K562 (cell line): ENCODE results near the gene SDE2. TPM values are rescaled to one million over a fixed set of nuclear protein-coding genes. Genes with fewer than 3 reads are reported as not detected.
A peak's percentile ranks its signal among the peaks of the same experiment; 100 is the strongest.

Experiments
- CEBPG ChIP-seq, 3 experiments: fragments of 200-800 bp in 1 of 3; sonication (Bioruptor generic) in 1 of 3; sonication (generic) in 1 of 3; formaldehyde crosslinking in 1 of 3; IDR thresholded peaks in 2 of 3; conservative IDR thresholded peaks in 1 of 3; 2 replicates each; pipeline versions ENCODE4 v1.6.1 to v1.8.0; 2016 to 2022; ENCODE audit warnings: missing compliant biosample characterization in 2 of 3, missing genetic modification characterization in 2 of 3, mild to moderate bottlenecking in 1 of 3, missing genetic modification reagents in 1 of 3
- EGR1 ChIP-seq: fragments of 450-650 bp; conservative IDR thresholded peaks from 2 replicates; pipeline ENCODE4 v1.6.1; 2017; ENCODE audit warnings: mild to moderate bottlenecking
- HOXB6 ChIP-seq: fragments of 250-450 bp; sonication (Bioruptor Pico); IDR thresholded peaks from 2 replicates; pipeline ENCODE4 v1.5.1; 2022; ENCODE audit warnings: mild to moderate bottlenecking, borderline replicate concordance
- MAFG ChIP-seq: fragments of 450-650 bp; conservative IDR thresholded peaks from 2 replicates; pipeline ENCODE4 v1.6.1; 2016; ENCODE audit warnings: missing genetic modification characterization, missing compliant biosample characterization
- NFE2 ChIP-seq: IDR thresholded peaks from 2 replicates; pipeline ENCODE4 v1.6.1; 2014; ENCODE audit warnings: antibody characterized with exemption, low read depth
- RB1 ChIP-seq: fragments of 450-650 bp; IDR thresholded peaks from 2 replicates; pipeline ENCODE4 v1.6.1; 2017; ENCODE audit warnings: low read depth, mild to moderate bottlenecking
- SMAD1 ChIP-seq: fragments of 150-350 bp; IDR thresholded peaks from 2 replicates; pipeline ENCODE4 v1.6.1; 2014; ENCODE audit warnings: low read length, low read depth; ENCODE audit not compliant: partially characterized antibody
- TAF9B ChIP-seq: fragments of 450-650 bp; IDR thresholded peaks from 2 replicates; pipeline ENCODE4 v1.6.1; 2018; ENCODE audit warnings: mild to moderate bottlenecking; ENCODE audit not compliant: partially characterized antibody
- ZKSCAN3 ChIP-seq: fragments of 250-450 bp; sonication (Bioruptor Pico); IDR thresholded peaks from 2 replicates; pipeline ENCODE4 v1.4.0; 2020
- ZNF354B ChIP-seq: fragments of 250-450 bp; sonication (Bioruptor Pico); IDR thresholded peaks from 2 replicates; pipeline ENCODE4 v1.4.0; 2020
- polyA plus RNA-seq, 8 experiments: library from polyadenylated mRNA; depleted of rRNA in 4 of 8; stranded (reverse) in 5 of 8; unstranded in 3 of 8; fragments of >200 nt; fragmentation: Nextera tagmentation in 2 of 8; fragmentation: Illumina TruSeq in 1 of 8; extraction: Ambion mirVana in 2 of 8; extraction: Trizol in 1 of 8; gene quantifications; 2 replicates each; pipeline versions ENCODE4 v1.2.1 to v1.2.3, GENCODE V29; 2011 to 2014; ENCODE audit warnings: inconsistent platforms in 1 of 8, missing spikeins in 1 of 8
- total RNA-seq, 7 experiments: library from RNA; depleted of rRNA in 6 of 7; stranded (reverse); fragments of >200 nt in 6 of 7; fragmentation: Illumina TruSeq in 2 of 7; extraction: Trizol in 2 of 7; gene quantifications; 2 replicates each; pipeline versions ENCODE4 v1.2.1 to v1.2.3, GENCODE V29; 2011 to 2021; ENCODE audit warnings: low replicate concordance in 1 of 7
- TF ChIP-seq, protein P1 (sequence below): fragments of 200-800 bp; sonication (Bioruptor generic); IDR thresholded peaks from 2 replicates; pipeline ENCODE4 v1.6.1; 2016; ENCODE audit warnings: missing genetic modification characterization, missing compliant biosample characterization
- TF ChIP-seq, protein P2 (sequence below): fragments of 250-450 bp; sonication (Bioruptor Pico); IDR thresholded peaks from 2 replicates; pipeline ENCODE4 v1.5.1; 2021; ENCODE audit warnings: mild to moderate bottlenecking
- TF ChIP-seq, protein P3 (sequence below): fragments of 450-650 bp; IDR thresholded peaks from 2 replicates; pipeline ENCODE4 v1.6.1; 2014; ENCODE audit warnings: low read depth, mild to moderate bottlenecking, moderate library complexity, borderline replicate concordance
- TF ChIP-seq, protein P4 (sequence below): fragments of 450-650 bp; formaldehyde crosslinking; IDR thresholded peaks from 2 replicates; pipeline ENCODE4 v1.4.0; 2022; ENCODE audit warnings: missing genetic modification characterization
- TF ChIP-seq, protein P5 (sequence below): fragments of 450-650 bp; formaldehyde crosslinking; IDR thresholded peaks from 2 replicates; pipeline ENCODE4 v1.4.0; 2020; ENCODE audit warnings: mild to moderate bottlenecking, mixed read lengths

The SDE2 gene
- total and polyA plus RNA-seq, 9 of the 15 experiments (the other 6 are each of a cell fraction or from before 2014, with no cell fraction given), result 14.3 to 62.3 (median 46.0) TPM

DNA sequence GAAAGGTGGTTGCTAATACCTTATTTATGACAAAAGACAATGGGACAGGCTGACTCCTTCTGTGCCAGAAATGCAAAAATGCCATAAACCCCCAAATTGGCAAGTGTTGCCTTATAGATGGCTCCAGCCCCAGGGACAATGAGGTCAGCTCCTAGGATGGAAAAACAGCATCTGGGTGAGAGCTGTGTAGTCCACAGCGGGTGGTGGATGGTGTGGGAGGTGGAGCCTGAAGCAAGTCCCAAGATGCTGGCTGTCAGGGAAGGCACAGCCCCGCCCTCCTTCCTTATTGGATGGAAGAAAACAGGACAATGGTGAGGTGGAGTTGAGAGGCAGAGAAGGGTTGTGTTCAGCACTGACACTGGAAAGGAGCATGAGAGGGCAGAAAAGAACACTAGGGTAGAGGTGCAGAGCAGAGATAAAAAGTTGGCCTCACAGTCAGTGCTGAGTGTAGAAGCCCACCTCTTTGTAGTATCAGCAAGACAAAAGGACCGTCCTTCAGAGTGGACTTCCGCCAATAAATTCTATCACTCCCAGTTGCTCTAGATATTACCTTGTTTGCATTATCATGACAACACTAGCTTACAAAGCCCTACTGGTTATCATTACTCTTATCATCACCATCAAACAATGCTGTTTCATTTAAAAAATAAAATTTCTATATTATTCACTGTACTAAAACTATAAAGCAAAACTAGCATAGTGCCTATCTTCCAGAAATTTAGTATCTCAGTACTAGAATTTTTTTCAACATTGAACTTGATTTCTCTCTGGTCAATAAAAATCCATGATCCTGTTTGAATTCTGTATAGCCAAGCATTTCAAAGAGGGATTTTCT lies 3.7 kb upstream of the SDE2 start (continued):
- TF ChIP-seq, protein P1, sequence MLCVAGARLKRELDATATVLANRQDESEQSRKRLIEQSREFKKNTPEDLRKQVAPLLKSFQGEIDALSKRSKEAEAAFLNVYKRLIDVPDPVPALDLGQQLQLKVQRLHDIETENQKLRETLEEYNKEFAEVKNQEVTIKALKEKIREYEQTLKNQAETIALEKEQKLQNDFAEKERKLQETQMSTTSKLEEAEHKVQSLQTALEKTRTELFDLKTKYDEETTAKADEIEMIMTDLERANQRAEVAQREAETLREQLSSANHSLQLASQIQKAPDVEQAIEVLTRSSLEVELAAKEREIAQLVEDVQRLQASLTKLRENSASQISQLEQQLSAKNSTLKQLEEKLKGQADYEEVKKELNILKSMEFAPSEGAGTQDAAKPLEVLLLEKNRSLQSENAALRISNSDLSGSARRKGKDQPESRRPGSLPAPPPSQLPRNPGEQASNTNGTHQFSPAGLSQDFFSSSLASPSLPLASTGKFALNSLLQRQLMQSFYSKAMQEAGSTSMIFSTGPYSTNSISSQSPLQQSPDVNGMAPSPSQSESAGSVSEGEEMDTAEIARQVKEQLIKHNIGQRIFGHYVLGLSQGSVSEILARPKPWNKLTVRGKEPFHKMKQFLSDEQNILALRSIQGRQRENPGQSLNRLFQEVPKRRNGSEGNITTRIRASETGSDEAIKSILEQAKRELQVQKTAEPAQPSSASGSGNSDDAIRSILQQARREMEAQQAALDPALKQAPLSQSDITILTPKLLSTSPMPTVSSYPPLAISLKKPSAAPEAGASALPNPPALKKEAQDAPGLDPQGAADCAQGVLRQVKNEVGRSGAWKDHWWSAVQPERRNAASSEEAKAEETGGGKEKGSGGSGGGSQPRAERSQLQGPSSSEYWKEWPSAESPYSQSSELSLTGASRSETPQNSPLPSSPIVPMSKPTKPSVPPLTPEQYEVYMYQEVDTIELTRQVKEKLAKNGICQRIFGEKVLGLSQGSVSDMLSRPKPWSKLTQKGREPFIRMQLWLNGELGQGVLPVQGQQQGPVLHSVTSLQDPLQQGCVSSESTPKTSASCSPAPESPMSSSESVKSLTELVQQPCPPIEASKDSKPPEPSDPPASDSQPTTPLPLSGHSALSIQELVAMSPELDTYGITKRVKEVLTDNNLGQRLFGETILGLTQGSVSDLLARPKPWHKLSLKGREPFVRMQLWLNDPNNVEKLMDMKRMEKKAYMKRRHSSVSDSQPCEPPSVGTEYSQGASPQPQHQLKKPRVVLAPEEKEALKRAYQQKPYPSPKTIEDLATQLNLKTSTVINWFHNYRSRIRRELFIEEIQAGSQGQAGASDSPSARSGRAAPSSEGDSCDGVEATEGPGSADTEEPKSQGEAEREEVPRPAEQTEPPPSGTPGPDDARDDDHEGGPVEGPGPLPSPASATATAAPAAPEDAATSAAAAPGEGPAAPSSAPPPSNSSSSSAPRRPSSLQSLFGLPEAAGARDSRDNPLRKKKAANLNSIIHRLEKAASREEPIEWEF (CRISPR knock-in tag), result no peak
- TF ChIP-seq EGR1, result 0 out of 2 replicates have a peak, but pooled peaks have one; percentile 13
- TF ChIP-seq ZKSCAN3 (CRISPR knock-in tag), result no peak
- TF ChIP-seq TAF9B, result peak; percentile 74
- TF ChIP-seq, protein P2, sequence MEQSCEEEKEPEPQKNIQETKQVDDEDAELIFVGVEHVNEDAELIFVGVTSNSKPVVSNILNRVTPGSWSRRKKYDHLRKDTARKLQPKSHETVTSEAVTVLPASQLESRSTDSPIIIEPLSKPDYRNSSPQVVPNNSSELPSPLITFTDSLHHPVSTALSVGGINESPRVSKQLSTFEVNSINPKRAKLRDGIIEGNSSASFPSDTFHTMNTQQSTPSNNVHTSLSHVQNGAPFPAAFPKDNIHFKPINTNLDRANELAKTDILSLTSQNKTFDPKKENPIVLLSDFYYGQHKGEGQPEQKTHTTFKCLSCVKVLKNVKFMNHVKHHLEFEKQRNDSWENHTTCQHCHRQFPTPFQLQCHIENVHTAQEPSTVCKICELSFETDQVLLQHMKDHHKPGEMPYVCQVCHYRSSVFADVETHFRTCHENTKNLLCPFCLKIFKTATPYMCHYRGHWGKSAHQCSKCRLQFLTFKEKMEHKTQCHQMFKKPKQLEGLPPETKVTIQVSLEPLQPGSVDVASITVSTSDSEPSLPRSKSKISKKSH (CRISPR knock-in tag), result no peak
- TF ChIP-seq, protein P3, sequence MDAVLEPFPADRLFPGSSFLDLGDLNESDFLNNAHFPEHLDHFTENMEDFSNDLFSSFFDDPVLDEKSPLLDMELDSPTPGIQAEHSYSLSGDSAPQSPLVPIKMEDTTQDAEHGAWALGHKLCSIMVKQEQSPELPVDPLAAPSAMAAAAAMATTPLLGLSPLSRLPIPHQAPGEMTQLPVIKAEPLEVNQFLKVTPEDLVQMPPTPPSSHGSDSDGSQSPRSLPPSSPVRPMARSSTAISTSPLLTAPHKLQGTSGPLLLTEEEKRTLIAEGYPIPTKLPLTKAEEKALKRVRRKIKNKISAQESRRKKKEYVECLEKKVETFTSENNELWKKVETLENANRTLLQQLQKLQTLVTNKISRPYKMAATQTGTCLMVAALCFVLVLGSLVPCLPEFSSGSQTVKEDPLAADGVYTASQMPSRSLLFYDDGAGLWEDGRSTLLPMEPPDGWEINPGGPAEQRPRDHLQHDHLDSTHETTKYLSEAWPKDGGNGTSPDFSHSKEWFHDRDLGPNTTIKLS, result no peak
- no peak for TF ChIP-seq ZNF354B (CRISPR knock-in tag)
- TF ChIP-seq NFE2, result peak; percentile 95
- TF ChIP-seq, protein P4, sequence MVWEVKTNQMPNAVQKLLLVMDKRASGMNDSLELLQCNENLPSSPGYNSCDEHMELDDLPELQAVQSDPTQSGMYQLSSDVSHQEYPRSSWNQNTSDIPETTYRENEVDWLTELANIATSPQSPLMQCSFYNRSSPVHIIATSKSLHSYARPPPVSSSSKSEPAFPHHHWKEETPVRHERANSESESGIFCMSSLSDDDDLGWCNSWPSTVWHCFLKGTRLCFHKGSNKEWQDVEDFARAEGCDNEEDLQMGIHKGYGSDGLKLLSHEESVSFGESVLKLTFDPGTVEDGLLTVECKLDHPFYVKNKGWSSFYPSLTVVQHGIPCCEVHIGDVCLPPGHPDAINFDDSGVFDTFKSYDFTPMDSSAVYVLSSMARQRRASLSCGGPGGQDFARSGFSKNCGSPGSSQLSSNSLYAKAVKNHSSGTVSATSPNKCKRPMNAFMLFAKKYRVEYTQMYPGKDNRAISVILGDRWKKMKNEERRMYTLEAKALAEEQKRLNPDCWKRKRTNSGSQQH (CRISPR knock-in tag), result no peak
- no peak for TF ChIP-seq CEBPG (CRISPR knock-in tag; IDR thresholded peaks at IDR 0.05)
- TF ChIP-seq CEBPG (tag; conservative IDR thresholded peaks at IDR 0.05 in 1 of 2, IDR thresholded peaks at IDR 0.05 in 1 of 2), result 0 out of 4 replicates have a peak, but pooled peaks of 1 of the 2 experiments have one; percentile 5
- TF ChIP-seq RB1, result no peak
- peak; percentile 83 for TF ChIP-seq SMAD1
- no peak for TF ChIP-seq HOXB6
- TF ChIP-seq, protein P5, sequence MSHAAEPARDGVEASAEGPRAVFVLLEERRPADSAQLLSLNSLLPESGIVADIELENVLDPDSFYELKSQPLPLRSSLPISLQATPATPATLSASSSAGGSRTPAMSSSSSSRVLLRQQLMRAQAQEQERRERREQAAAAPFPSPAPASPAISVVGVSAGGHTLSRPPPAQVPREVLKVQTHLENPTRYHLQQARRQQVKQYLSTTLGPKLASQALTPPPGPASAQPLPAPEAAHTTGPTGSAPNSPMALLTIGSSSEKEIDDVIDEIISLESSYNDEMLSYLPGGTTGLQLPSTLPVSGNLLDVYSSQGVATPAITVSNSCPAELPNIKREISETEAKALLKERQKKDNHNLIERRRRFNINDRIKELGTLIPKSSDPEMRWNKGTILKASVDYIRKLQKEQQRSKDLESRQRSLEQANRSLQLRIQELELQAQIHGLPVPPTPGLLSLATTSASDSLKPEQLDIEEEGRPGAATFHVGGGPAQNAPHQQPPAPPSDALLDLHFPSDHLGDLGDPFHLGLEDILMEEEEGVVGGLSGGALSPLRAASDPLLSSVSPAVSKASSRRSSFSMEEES (CRISPR knock-in tag), result no peak
- TF ChIP-seq MAFG (tag), result peak; percentile 85
